ENCODE measurements around the gene ZNF546. TPM values are rescaled to one million over a fixed set of nuclear protein-coding genes. Genes with fewer than 3 reads are reported as not detected.

The ZNF546 gene
- total and polyA plus RNA-seq, 2 donors (not counting 3 experiments of a cell fraction or from before 2014, with no cell fraction given), result 1.0 to 4.3 TPM

DNA sequence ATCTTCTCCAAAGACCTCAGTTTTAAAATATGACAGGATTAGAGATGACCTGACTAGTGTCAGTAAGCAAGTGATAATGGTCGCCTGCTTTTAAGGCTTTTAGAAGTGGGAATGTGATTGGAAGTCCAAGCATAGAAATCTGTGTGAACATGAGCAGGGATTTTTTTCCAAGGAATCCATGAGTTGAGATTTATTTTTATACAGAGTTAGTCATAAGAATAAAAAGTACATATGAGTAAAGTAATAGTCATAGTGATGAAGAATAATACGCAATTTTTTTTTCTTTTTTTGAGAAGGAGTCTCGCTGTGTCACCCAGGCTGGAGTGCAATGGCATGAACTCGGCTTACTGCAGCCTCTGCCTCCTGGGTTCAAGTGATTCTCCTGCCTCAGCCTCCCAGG lies 1.6 kb downstream of the ZNF546 start:
- Histone ChIP-seq H3K27ac (ENCODE audit: insufficient read depth, low read depth, low read length) (no peak overlapping the region), H3K9me3 (replicated peaks; ENCODE audit: control insufficient read depth, insufficient read depth, low read length) (no peaks in the 10 kb centered on the region), H3K9me1 (replicated peaks; ENCODE audit: control insufficient read depth, extremely low read depth, insufficient read depth, low read length) (no peaks in the 10 kb centered on the region), H3K27me3 (ENCODE audit: control insufficient read depth in 2 of 2, insufficient read depth in 2 of 2, low read length in 2 of 2) (no peaks in the 10 kb centered on the region), H4K20me1 (replicated peaks; ENCODE audit: control insufficient read depth, extremely low read depth, insufficient read depth, low read length) (no peaks in the 10 kb centered on the region), H3K4me2 (ENCODE audit: insufficient read depth, low read length) (no peak overlapping the region), H3K4me1 (ENCODE audit: control insufficient read depth, extremely low read depth, insufficient read depth, low read length) (peaks cover 11% of the 10 kb centered on the region), H3K9ac (replicated peaks; ENCODE audit: extremely low read depth, insufficient read depth, low read length) (no peak overlapping the region), H3K79me2 (ENCODE audit: control insufficient read depth, insufficient read depth, low read length) (peaks cover 3% of the 10 kb centered on the region), H3K4me3 (replicated peaks in 1 of 3; ENCODE audit: insufficient read depth in 1 of 3, low read depth in 1 of 3, low read length in 3 of 3) (no peak overlapping the region), H2AFZ (ENCODE audit: low read depth, low read length) (no peak overlapping the region), H3K36me3 (ENCODE audit: control insufficient read depth in 2 of 2, extremely low read depth in 1 of 2, insufficient read depth in 2 of 2, low read length in 2 of 2) (no peaks in the 10 kb centered on the region)
- intact Hi-C loops (cut with micrococcal nuclease) (no loop called here), dilution Hi-C loops (cut with MboI; ENCODE audit: extremely low pct_ligation_motif_present, low sequenced_read_pairs) (no loop called here)
- BruUV-seq (replicated peaks), result no TSS peak
- no peak for DNase-seq (ENCODE audit: low read depth, low spot score)
- ChIA-PET POLR2A (no interaction called here), CTCF (no interaction called here)
- no peak for FAIRE-seq
- no peak for TF ChIP-seq JUN (IDR thresholded peaks at IDR 0.05; ENCODE audit: borderline replicate concordance, insufficient read depth, insufficient read length, low read depth)
- TF ChIP-seq GATA2 (IDR thresholded peaks at IDR 0.05; ENCODE audit: insufficient read depth, insufficient read length, low read depth, low read length), result no peak
- TF ChIP-seq MYC (IDR thresholded peaks at IDR 0.05; ENCODE audit: low read depth, low read length), result no peak
- TF ChIP-seq, protein P1, sequence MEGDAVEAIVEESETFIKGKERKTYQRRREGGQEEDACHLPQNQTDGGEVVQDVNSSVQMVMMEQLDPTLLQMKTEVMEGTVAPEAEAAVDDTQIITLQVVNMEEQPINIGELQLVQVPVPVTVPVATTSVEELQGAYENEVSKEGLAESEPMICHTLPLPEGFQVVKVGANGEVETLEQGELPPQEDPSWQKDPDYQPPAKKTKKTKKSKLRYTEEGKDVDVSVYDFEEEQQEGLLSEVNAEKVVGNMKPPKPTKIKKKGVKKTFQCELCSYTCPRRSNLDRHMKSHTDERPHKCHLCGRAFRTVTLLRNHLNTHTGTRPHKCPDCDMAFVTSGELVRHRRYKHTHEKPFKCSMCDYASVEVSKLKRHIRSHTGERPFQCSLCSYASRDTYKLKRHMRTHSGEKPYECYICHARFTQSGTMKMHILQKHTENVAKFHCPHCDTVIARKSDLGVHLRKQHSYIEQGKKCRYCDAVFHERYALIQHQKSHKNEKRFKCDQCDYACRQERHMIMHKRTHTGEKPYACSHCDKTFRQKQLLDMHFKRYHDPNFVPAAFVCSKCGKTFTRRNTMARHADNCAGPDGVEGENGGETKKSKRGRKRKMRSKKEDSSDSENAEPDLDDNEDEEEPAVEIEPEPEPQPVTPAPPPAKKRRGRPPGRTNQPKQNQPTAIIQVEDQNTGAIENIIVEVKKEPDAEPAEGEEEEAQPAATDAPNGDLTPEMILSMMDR (IDR thresholded peaks at IDR 0.05; ENCODE audit: extremely low read depth in 1 of 2, insufficient read depth in 1 of 2, low read depth in 1 of 2, low read length in 2 of 2), result no peak
- TF ChIP-seq POLR2AphosphoS5 (IDR thresholded peaks at IDR 0.05; ENCODE audit: insufficient read depth, low read depth, low read length), result no peak
- TF ChIP-seq, protein P2, sequence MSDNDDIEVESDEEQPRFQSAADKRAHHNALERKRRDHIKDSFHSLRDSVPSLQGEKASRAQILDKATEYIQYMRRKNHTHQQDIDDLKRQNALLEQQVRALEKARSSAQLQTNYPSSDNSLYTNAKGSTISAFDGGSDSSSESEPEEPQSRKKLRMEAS (IDR thresholded peaks at IDR 0.05; ENCODE audit: insufficient read depth, insufficient read length), result no peak
- no peak for TF ChIP-seq POLR2A (IDR thresholded peaks at IDR 0.05; ENCODE audit: low read depth, low read length)
- TF ChIP-seq EZH2 (IDR thresholded peaks at IDR 0.05; ENCODE audit: borderline replicate concordance, low read depth, low read length, severe bottlenecking), result no peak
- no peak for TF ChIP-seq FOS (IDR thresholded peaks at IDR 0.05; ENCODE audit: borderline replicate concordance, insufficient read depth, low read length)

Measured in endothelial cell of umbilical vein (primary cell).